Measurements from ENCODE around the gene NOCT.
A peak's percentile ranks its signal among the peaks of the same experiment; 100 is the strongest.
"Not testable (repeated sequence)": the region's sequence is repeated elsewhere in the genome, so short reads cannot be mapped to it uniquely, and the experiment has no call there.

NOCT gene, protein sequence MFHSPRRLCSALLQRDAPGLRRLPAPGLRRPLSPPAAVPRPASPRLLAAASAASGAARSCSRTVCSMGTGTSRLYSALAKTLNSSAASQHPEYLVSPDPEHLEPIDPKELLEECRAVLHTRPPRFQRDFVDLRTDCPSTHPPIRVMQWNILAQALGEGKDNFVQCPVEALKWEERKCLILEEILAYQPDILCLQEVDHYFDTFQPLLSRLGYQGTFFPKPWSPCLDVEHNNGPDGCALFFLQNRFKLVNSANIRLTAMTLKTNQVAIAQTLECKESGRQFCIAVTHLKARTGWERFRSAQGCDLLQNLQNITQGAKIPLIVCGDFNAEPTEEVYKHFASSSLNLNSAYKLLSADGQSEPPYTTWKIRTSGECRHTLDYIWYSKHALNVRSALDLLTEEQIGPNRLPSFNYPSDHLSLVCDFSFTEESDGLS

GRCh38 chr4:139015269-139015947, at the start of gene NOCT:
TSS of gene NOCT (plus strand) at chr4:139015781. CDS start at chr4:139015982, 201 bp downstream.
- DNase-seq = peak; percentile 82

DNA sequence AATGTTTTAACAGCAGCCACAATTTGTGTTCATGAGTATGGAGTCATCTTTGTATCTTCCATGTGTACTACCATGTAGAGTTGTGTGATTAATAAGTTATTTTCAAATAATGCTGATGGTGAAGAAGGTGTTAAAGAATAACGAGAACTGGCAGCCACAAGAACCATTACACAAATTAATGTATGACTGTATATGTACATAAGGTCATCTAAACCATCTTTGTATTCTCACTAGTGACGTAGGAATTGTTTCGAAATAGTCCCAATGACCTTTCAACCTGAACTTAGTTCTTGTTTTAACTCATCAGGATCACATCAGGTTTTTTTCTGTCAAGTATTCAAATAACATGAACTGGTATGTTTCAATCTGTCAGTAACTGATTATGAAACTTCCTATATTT, 48.3 kb upstream of the NOCT start:
- no peak for DNase-seq

GRCh38 chr4:138972956-138973801, 42.4 kb upstream of the NOCT start:
- no peak for DNase-seq

- no peak for DNase-seq
Observed at GRCh38 chr4:138975225-138975624, 40.4 kb upstream of the NOCT start.

- DNase-seq = no peak
Observed at GRCh38 chr4:138976526-138976925, 39.1 kb upstream of the NOCT start.

DNA sequence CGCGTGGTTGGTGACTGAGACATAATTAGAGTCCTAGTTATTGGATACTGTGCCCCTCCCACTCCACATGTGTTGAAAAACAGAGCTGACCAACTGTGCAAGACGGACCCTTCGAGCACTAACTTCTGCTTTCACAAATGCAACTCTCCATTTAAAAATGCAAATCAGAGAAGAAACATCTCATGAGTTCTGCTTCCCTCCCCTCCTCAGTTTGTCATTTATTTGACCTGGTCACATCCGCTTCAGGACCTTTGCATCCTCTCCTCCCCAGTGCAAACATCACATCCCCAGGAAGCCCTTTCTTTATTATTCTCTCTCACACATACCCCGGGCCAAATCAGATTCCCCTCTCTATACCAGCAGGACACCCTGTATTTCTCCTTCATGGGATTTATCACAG, 38.1 kb upstream of the NOCT start:
- no peak for DNase-seq

- no peak for DNase-seq
Observed at GRCh38 chr4:138978028-138978585, 37.5 kb upstream of the NOCT start.

GRCh38 chr4:138978600-138978999, 37.0 kb upstream of the NOCT start:
- DNase-seq = no peak

DNA sequence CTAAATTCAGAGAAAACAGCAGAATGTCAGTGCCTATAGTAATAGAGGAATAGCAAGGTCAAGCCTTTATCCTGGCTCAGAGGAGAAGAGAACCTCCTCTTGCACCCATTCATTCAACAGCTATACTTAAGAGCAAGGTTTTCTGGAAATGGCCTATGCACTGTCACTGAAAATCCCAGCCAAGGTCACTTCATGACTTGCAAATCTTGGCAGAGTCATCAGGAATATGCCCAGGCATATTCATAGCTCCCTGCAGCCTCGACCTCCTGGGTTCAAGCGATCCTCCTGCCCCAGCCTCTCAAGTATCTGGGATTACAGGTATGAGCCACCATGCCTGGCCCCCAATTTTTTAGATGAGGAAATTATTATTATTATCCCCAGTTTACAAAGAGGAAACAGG, 35.8 kb upstream of the NOCT start:
- DNase-seq = no peak

DNA sequence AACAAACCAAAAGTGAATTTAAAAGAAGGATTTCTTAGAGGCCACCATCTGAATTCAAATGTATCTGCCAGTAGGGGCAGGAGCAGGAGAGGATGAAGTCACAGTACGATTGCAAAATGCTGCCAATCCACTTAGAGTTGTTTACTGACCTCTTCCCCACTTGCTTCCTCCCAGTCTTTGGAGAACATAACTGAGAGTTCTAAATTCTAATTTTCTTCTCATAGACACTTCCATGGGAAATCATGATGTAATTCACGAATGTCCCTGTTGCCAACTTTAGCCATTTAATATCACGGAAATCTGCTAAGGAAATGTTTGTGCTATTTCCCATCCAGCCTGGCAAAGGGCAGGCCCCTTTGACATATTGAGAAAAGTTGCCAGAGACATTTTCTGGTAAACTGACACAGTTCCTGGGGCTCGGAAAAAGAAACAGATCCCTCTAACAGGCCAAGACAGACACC, 33.6 kb upstream of the NOCT start:
- DNase-seq = no peak

- DNase-seq = no peak
Observed at GRCh38 chr4:138982754-138983153, 32.8 kb upstream of the NOCT start.

GRCh38 chr4:138983690-138984089, 31.9 kb upstream of the NOCT start:
- DNase-seq = no peak

DNA sequence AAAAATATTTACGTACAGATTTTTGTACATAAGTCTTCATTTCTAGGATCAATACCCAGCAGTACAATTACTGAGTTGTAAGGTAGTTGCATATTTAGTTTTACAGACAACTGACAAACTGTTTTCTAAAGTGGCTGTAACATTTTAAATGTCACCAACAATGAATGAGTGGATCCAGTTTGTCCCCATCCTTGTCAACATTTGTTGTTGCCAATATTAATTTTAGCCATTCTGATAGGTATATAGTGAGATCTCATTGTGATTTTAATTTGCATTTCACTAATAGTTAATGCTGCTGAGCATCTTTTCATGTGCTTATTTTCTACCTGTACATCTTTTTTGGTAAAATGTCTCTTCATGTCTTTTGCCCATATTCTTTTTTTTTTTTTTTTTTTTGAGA, 30.9 kb upstream of the NOCT start:
- DNase-seq = no peak

DNA sequence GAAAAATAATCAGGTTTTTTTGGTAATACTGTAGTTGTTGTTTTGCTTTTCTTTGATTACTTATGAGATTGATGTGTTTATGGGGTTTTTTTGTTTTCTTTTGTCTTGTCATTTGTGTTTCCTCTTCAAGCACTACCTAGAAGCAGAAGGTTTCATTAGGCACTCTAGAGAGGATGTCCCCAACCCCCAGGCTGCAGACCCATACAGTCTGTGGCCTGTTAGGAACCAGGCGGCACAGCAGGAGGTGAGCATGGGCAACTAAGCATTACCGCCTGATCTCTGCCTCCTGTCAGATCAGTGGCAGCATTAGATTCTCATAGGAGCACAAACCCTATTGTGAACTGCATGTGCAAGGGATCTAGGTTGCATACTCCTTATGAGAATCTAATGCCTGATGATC, 22.9 kb upstream of the NOCT start:
- no peak for DNase-seq

GRCh38 chr4:138996090-138996489, 19.5 kb upstream of the NOCT start:
- no peak for DNase-seq

- no peak for DNase-seq
Observed at GRCh38 chr4:138999666-139000065, 15.9 kb upstream of the NOCT start.

- DNase-seq = not testable (repeated sequence)
Observed at GRCh38 chr4:139000134-139000533, 15.4 kb upstream of the NOCT start.

DNA sequence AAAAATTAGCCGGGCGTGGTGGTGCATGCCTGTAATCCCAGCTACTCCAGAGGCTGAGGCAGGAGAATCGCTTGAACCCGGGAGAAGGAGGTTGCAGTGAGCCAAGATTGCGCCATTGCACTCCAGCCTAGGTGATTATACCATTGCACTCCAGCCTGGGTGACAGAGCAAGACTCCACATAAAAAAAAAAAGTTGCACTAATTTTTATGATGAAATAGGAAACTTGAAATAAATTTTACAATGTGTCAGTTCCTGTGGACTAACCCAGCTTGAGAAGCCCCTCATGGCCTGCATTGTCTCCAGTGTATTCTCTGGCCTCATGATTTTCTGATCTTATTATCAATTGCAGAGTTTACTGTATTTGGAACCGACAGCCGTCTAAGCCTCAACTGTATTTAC, 14.2 kb upstream of the NOCT start:
- DNase-seq = not testable (repeated sequence)

- DNase-seq = not testable (repeated sequence)
Observed at GRCh38 chr4:139003668-139004067, 11.9 kb upstream of the NOCT start.

- no peak for DNase-seq
Observed at GRCh38 chr4:139005774-139006173, 9.8 kb upstream of the NOCT start.

DNA sequence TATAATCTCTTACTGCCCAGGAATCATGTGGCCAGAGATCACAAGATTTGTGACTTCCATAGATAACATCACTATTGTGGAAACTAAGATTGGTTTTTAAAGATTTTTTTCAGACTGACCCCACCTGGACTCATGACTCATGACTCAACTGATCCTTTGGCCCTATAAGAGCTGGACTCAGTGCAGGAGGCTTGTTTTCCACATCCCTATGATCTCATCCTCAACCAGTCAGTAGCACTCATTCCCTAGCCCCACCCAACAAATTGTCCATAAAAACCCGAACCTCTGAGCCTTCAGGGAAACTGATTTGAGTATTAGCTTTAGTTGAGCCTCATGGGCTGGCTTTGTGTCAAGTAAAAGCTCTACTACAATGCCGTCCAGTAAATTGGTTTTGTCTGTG, 7.9 kb upstream of the NOCT start:
- DNase-seq = no peak

DNA sequence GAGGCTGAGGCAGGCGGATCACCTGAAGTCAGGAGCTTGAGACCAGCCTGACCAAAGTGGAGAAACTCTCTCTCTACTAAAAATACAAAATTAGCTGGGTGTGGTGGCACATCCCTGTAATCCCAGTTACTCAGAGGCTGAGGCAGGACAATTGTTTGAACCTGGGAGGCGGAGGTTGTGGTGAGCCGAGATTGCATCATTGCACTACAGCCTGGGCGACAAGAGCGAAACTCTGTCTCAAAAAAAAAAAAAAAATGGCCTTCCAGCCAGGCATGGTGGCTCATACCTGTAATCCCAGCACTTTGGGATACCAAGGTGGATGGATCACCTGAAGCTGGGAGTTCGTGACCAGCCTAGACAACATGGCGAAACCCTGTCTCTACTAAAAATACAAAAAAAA, 7.3 kb upstream of the NOCT start:
- DNase-seq = not testable (repeated sequence)

GRCh38 chr4:139009702-139010101, 5.9 kb upstream of the NOCT start:
- DNase-seq = no peak
